Measurements from ENCODE around the gene GRM3. TPM values are rescaled to one million over a fixed set of nuclear protein-coding genes. Genes with fewer than 3 reads are reported as not detected.

The GRM3 gene
- total and polyA plus RNA-seq, 2 donors (not counting 1 experiment from before 2014, with no cell fraction given), result not detected

- Histone ChIP-seq H3K4me2 (ENCODE audit: extremely low read depth, insufficient read depth, low read length) (no peak overlapping the region), H3K9ac (ENCODE audit: insufficient read depth, low read length) (no peak overlapping the region), H3K36me3 (ENCODE audit: control insufficient read depth, insufficient read depth, low read length) (no peaks in the 10 kb centered on the region), H2AFZ (ENCODE audit: low read length) (no peak overlapping the region), H3K9me3 (ENCODE audit: control insufficient read depth, insufficient read depth, low read depth, low read length) (no peaks in the 10 kb centered on the region), H3K4me3 (replicated peaks in 1 of 4; ENCODE audit: control extremely low read depth in 1 of 4, insufficient read depth in 1 of 4, low read depth in 3 of 4, low read length in 4 of 4) (no peak overlapping the region), H3K27me3 (ENCODE audit: control insufficient read depth, insufficient read depth, low read length) (no peaks in the 10 kb centered on the region), H3K4me1 (ENCODE audit: control insufficient read depth, extremely low read depth, insufficient read depth, low read length) (no peaks in the 10 kb centered on the region), H3K79me2 (ENCODE audit: control insufficient read depth, insufficient read depth, low read length) (no peaks in the 10 kb centered on the region), H4K20me1 (ENCODE audit: control insufficient read depth, extremely low read depth, insufficient read depth, low read length) (no peaks in the 10 kb centered on the region), H3K27ac (ENCODE audit: insufficient read depth, low read length) (no peak overlapping the region)
- no peak for TF ChIP-seq EZH2 (IDR thresholded peaks at IDR 0.05; ENCODE audit: low read length, missing control alignments)
- TF ChIP-seq CTCF (conservative IDR thresholded peaks at IDR 0.05 in 1 of 2, IDR thresholded peaks at IDR 0.05 in 1 of 2; ENCODE audit: low read depth in 1 of 2, low read length in 2 of 2), result no peak
- no peak for DNase-seq (ENCODE audit: low read depth in 2 of 2)
Observed at GRCh38 chr7:86898171-86898570, 254.5 kb downstream of the GRM3 start.

GRCh38 chr7:86900886-86901285 lies 257.2 kb downstream of the GRM3 start:
- no peak overlapping the region for H3K27ac ChIP-seq (ENCODE audit: insufficient read depth, low read length)
- TF ChIP-seq CTCF (conservative IDR thresholded peaks at IDR 0.05 in 1 of 2, IDR thresholded peaks at IDR 0.05 in 1 of 2; ENCODE audit: low read depth in 1 of 2, low read length in 2 of 2), result no peak
- no peak for TF ChIP-seq EZH2 (IDR thresholded peaks at IDR 0.05; ENCODE audit: low read length, missing control alignments)
- no peak overlapping the region for H3K4me3 ChIP-seq (replicated peaks in 1 of 4; ENCODE audit: control extremely low read depth in 1 of 4, insufficient read depth in 1 of 4, low read depth in 3 of 4, low read length in 4 of 4)
- no peaks in the 10 kb centered on the region for H3K9me3 ChIP-seq (ENCODE audit: control insufficient read depth, insufficient read depth, low read depth, low read length)
- no peaks in the 10 kb centered on the region for H3K79me2 ChIP-seq (ENCODE audit: control insufficient read depth, insufficient read depth, low read length)
- H2AFZ ChIP-seq (ENCODE audit: low read length), result no peak overlapping the region
- H4K20me1 ChIP-seq (ENCODE audit: control insufficient read depth, extremely low read depth, insufficient read depth, low read length), result no peaks in the 10 kb centered on the region
- no peak overlapping the region for H3K4me2 ChIP-seq (ENCODE audit: extremely low read depth, insufficient read depth, low read length)
- H3K4me1 ChIP-seq (ENCODE audit: control insufficient read depth, extremely low read depth, insufficient read depth, low read length), result no peaks in the 10 kb centered on the region
- H3K27me3 ChIP-seq (ENCODE audit: control insufficient read depth, insufficient read depth, low read length), result no peaks in the 10 kb centered on the region
- no peak for DNase-seq (ENCODE audit: low read depth in 2 of 2)
- H3K9ac ChIP-seq (ENCODE audit: insufficient read depth, low read length), result no peak overlapping the region
- no peaks in the 10 kb centered on the region for H3K36me3 ChIP-seq (ENCODE audit: control insufficient read depth, insufficient read depth, low read length)

- Histone ChIP-seq H2AFZ (ENCODE audit: low read length) (no peak overlapping the region), H3K4me1 (ENCODE audit: control insufficient read depth, extremely low read depth, insufficient read depth, low read length) (no peaks in the 10 kb centered on the region), H3K36me3 (ENCODE audit: control insufficient read depth, insufficient read depth, low read length) (no peaks in the 10 kb centered on the region), H3K9me3 (ENCODE audit: control insufficient read depth, insufficient read depth, low read depth, low read length) (no peaks in the 10 kb centered on the region), H3K9ac (ENCODE audit: insufficient read depth, low read length) (no peak overlapping the region), H3K79me2 (ENCODE audit: control insufficient read depth, insufficient read depth, low read length) (no peaks in the 10 kb centered on the region), H4K20me1 (ENCODE audit: control insufficient read depth, extremely low read depth, insufficient read depth, low read length) (no peaks in the 10 kb centered on the region), H3K4me2 (ENCODE audit: extremely low read depth, insufficient read depth, low read length) (no peak overlapping the region), H3K27ac (ENCODE audit: insufficient read depth, low read length) (no peak overlapping the region), H3K27me3 (ENCODE audit: control insufficient read depth, insufficient read depth, low read length) (no peaks in the 10 kb centered on the region), H3K4me3 (replicated peaks in 1 of 4; ENCODE audit: control extremely low read depth in 1 of 4, insufficient read depth in 1 of 4, low read depth in 3 of 4, low read length in 4 of 4) (no peak overlapping the region)
- DNase-seq (ENCODE audit: low read depth in 2 of 2), result peak; percentile 8 to 31
- peak; percentile 59 to 69 for TF ChIP-seq CTCF (conservative IDR thresholded peaks at IDR 0.05 in 1 of 2, IDR thresholded peaks at IDR 0.05 in 1 of 2; ENCODE audit: low read depth in 1 of 2, low read length in 2 of 2)
- no peak for TF ChIP-seq EZH2 (IDR thresholded peaks at IDR 0.05; ENCODE audit: low read length, missing control alignments)
Observed at GRCh38 chr7:86904949-86905834, 261.5 kb downstream of the GRM3 start.
